Large intestine (tissue), 3 donors: Measurements from ENCODE around the gene NME7. TPM values are rescaled to one million over a fixed set of nuclear protein-coding genes. Genes with fewer than 3 reads are reported as not detected.
"Not testable (repeated sequence)": the region's sequence is repeated elsewhere in the genome, so short reads cannot be mapped to it uniquely, and the experiment has no call there.

Source experiments
- DNase-seq, 2 donors: peaks; one replicate each; pipeline versions ENCODE4 v3.0.0 to v3.0.0-alpha.2; 2013
- H3K27ac ChIP-seq: one replicate; pipeline ENCODE4 v1.5.1; 2013; ENCODE audit warnings: low read length
- H3K27me3 ChIP-seq: 2 replicates; pipeline ENCODE4 v1.6.1; 2013; ENCODE audit warnings: low read length; ENCODE audit not compliant: control insufficient read depth, insufficient read depth
- H3K36me3 ChIP-seq: 2 replicates; pipeline ENCODE4 v1.6.1; 2013; ENCODE audit warnings: low read length; ENCODE audit not compliant: control insufficient read depth, insufficient read depth
- H3K4me1 ChIP-seq: one replicate; pipeline ENCODE4 v1.6.1; 2013; ENCODE audit warnings: low read length; ENCODE audit not compliant: control insufficient read depth, insufficient read depth
- H3K4me3 ChIP-seq: one replicate; pipeline ENCODE4 v1.5.1; 2013; ENCODE audit warnings: low read length
- H3K9me3 ChIP-seq: one replicate; pipeline ENCODE4 v1.6.1; 2013; ENCODE audit warnings: mild to moderate bottlenecking, low read depth, low read length, moderate library complexity; ENCODE audit not compliant: control insufficient read depth
- WGBS: methylation state at CpG from one replicate; pipeline ENCODE4 v1.1.5; 2013; ENCODE audit warnings: low lambda C conversion rate; ENCODE audit not compliant: insufficient coverage; 5-methylcytosine and 5-hydroxymethylcytosine counted together
- polyA plus RNA-seq: library from polyadenylated mRNA; unstranded; fragments of 120-200 nt; gene quantifications from one replicate; pipeline ENCODE4 v1.2.1, GENCODE V29; 2013

NME7 gene
- polyA plus RNA-seq, 1 donor, result 24.2 TPM

- H3K4me3 ChIP-seq, result no peak overlapping the region
- no peaks in the 10 kb centered on the region for H3K27me3 ChIP-seq
- no peak for DNase-seq
- peak overlapping the region; percentile 43 for H3K27ac ChIP-seq
- H3K9me3 ChIP-seq, result no peaks in the 10 kb centered on the region
- no CpG with 5 or more reads among the region's 2 CpGs for WGBS
- peaks cover 5% of the 10 kb centered on the region for H3K4me1 ChIP-seq
- peaks cover 33% of the 10 kb centered on the region for H3K36me3 ChIP-seq
Observed at GRCh38 chr1:169133801-169134502, 233.6 kb downstream of the NME7 start.

DNA sequence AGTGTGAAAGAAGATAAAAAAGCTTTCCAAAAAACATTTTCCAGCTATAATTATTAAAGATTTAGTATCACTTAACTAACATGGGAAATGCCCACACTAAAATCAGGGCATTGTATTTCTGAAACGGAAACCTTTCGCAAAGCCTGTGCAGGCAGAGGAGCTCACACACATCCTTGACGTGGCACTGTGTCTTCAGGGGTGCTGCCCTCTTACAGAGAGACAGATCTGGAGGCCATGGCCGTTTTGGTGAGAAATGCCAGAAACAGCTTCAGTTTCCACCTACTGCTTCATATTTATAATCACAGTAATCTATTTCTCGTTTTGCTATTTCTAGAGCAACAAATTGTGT is 234.4 kb downstream of the NME7 start:
- H3K9me3 ChIP-seq, result no peaks in the 10 kb centered on the region
- H3K36me3 ChIP-seq, result peaks cover 41% of the 10 kb centered on the region
- peak overlapping the region; percentile 43 for H3K27ac ChIP-seq
- WGBS, result no CpG with 5 or more reads among the region's 5 CpGs
- H3K4me1 ChIP-seq, result peaks cover 5% of the 10 kb centered on the region
- H3K4me3 ChIP-seq, result no peak overlapping the region
- no peaks in the 10 kb centered on the region for H3K27me3 ChIP-seq
- DNase-seq, result no peak

- WGBS, result 33% methylated on average over 1 of the region's 4 CpGs
- Histone ChIP-seq H3K36me3 (peaks cover 45% of the 10 kb centered on the region), H3K9me3 (no peaks in the 10 kb centered on the region), H3K4me3 (no peak overlapping the region), H3K4me1 (peaks cover 5% of the 10 kb centered on the region), H3K27me3 (no peaks in the 10 kb centered on the region), H3K27ac (peak overlapping the region; percentile 43)
- peak in 1 of 2 donors; percentile 45 for DNase-seq
Observed at GRCh38 chr1:169132512-169133227, 234.9 kb downstream of the NME7 start.

DNA sequence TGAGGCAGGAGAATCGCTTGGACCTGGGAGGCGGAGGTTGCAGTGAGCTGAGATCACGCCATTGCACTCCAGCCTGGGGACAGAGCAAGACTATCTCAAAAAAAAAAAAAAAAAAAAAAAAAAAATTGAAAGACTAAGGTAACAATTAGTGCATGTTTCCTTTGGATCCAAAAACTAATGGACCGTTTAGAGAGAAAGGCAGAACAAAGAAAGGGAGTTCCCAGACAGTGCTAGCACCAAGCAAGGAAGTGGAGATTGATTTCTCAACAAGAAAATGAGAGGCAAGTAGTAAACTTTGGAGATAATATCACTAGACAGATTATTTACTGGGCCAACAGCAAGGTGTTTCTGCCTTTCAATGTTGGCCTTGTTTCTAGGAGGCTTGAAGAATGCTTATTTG is 236.9 kb downstream of the NME7 start:
- no peaks in the 10 kb centered on the region for H3K9me3 ChIP-seq
- H3K27me3 ChIP-seq, result no peaks in the 10 kb centered on the region
- peaks cover 62% of the 10 kb centered on the region for H3K36me3 ChIP-seq
- H3K27ac ChIP-seq, result no peak overlapping the region
- peaks cover 5% of the 10 kb centered on the region for H3K4me1 ChIP-seq
- no peak overlapping the region for H3K4me3 ChIP-seq
- WGBS, result 100% methylated on average over 1 of the region's 4 CpGs
- DNase-seq, result no peak

DNA sequence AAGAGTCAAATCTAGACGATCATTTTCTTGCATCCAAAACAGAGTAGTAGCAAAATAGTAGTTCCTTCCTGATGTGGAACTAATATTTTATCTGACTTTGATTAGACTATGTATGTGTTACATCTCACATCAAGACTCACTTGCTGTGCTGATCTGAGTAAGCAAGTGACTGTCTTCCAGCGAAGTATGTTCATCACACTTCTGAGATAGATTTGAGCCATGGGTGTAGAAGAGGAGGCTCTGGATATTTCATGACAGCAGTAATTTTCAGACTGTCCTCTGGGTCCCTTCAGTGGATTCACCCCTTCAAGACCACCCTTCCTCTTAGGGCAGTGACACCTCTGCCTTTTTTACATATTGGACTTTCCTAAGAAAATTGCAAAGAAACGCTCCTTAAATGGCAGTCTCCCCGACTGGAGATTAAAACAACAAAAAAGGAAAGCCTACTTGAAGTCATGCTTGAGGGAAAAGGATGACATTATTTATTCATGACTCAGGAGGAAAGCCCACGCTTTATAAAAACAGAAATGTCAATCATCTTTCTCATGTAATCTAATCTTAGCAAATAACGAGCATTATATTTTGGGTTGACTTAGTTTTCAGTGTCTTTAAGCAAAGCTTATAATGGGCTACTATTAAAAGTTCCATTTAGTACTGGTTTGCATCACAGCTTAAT is 238.3 kb downstream of the NME7 start:
- 83% methylated on average over 1 of the region's 6 CpGs for WGBS
- Histone ChIP-seq H3K27me3 (no peaks in the 10 kb centered on the region), H3K4me3 (no peak overlapping the region), H3K4me1 (peaks cover 7% of the 10 kb centered on the region), H3K27ac (no peak overlapping the region), H3K36me3 (peaks cover 73% of the 10 kb centered on the region), H3K9me3 (no peaks in the 10 kb centered on the region)
- no peak for DNase-seq

- H3K36me3 ChIP-seq, result peaks cover 75% of the 10 kb centered on the region
- WGBS, result 100% methylated on average over 1 of the region's 2 CpGs
- no peak overlapping the region for H3K27ac ChIP-seq
- H3K9me3 ChIP-seq, result no peaks in the 10 kb centered on the region
- no peaks in the 10 kb centered on the region for H3K27me3 ChIP-seq
- H3K4me3 ChIP-seq, result no peak overlapping the region
- H3K4me1 ChIP-seq, result peaks cover 10% of the 10 kb centered on the region
- DNase-seq, result no peak
Observed at GRCh38 chr1:169128562-169128961, 239.0 kb downstream of the NME7 start.

DNA sequence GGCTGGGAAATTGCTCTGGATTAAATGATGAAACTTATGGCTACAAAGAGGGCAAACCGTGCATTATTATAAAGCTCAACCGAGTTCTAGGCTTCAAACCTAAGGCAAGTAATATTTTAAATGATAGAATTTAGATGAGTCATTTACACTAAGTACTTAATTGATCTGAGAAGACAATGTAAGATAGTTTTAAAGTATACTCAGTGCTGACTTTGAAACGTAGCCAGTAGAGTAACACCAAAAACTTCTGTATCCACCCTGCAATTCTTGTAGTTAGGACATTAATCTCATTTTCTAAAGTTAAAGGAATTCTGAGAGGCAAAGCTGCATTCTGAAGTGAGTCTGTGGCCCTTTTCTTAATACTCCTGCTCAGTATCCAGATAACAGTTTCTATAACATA is 240.3 kb downstream of the NME7 start:
- WGBS, result 83% methylated on average over 1 of the region's 3 CpGs
- H3K27ac ChIP-seq, result no peak overlapping the region
- peaks cover 7% of the 10 kb centered on the region for H3K4me1 ChIP-seq
- no peak overlapping the region for H3K4me3 ChIP-seq
- no peak for DNase-seq
- no peaks in the 10 kb centered on the region for H3K27me3 ChIP-seq
- no peaks in the 10 kb centered on the region for H3K9me3 ChIP-seq
- H3K36me3 ChIP-seq, result peaks cover 72% of the 10 kb centered on the region

- WGBS, result no CpG with 5 or more reads among the region's 3 CpGs
- no peaks in the 10 kb centered on the region for H3K27me3 ChIP-seq
- H3K9me3 ChIP-seq, result no peaks in the 10 kb centered on the region
- peaks cover 77% of the 10 kb centered on the region for H3K36me3 ChIP-seq
- DNase-seq, result no peak
- H3K4me1 ChIP-seq, result peaks cover 7% of the 10 kb centered on the region
- no peak overlapping the region for H3K27ac ChIP-seq
- no peak overlapping the region for H3K4me3 ChIP-seq
Observed at GRCh38 chr1:169126335-169126734, 241.3 kb downstream of the NME7 start.

GRCh38 chr1:169125597-169125996 is 242.0 kb downstream of the NME7 start:
- peaks cover 74% of the 10 kb centered on the region for H3K36me3 ChIP-seq
- H3K27ac ChIP-seq, result not testable (repeated sequence)
- WGBS, result no CpG with 5 or more reads among the region's 6 CpGs

GRCh38 chr1:169124459-169124858 is 243.1 kb downstream of the NME7 start:
- peak in 1 of 2 donors; percentile 39 for DNase-seq
- no peaks in the 10 kb centered on the region for H3K27me3 ChIP-seq
- no peak overlapping the region for H3K27ac ChIP-seq
- no peak overlapping the region for H3K4me3 ChIP-seq
- peaks cover 13% of the 10 kb centered on the region for H3K4me1 ChIP-seq
- peaks cover 74% of the 10 kb centered on the region for H3K36me3 ChIP-seq
- H3K9me3 ChIP-seq, result no peaks in the 10 kb centered on the region
- 100% methylated on average over 1 of the region's 2 CpGs for WGBS

More at GRCh38 chr1:169125597-169125996, 242.0 kb downstream of the NME7 start:
- H3K9me3 ChIP-seq, DNase-seq, H3K4me3 ChIP-seq, H3K27me3 ChIP-seq, H3K4me1 ChIP-seq: not testable (repeated sequence)
